ENCODE measurements around the gene GNA15. TPM values are rescaled to one million over a fixed set of nuclear protein-coding genes. Genes with fewer than 3 reads are reported as not detected.
"Not testable (repeated sequence)": the region's sequence is repeated elsewhere in the genome, so short reads cannot be mapped to it uniquely, and the experiment has no call there.

GNA15 gene
- total and polyA plus RNA-seq, 2 experiments from 2014 or later: 0.29 to 1.5 TPM

DNA sequence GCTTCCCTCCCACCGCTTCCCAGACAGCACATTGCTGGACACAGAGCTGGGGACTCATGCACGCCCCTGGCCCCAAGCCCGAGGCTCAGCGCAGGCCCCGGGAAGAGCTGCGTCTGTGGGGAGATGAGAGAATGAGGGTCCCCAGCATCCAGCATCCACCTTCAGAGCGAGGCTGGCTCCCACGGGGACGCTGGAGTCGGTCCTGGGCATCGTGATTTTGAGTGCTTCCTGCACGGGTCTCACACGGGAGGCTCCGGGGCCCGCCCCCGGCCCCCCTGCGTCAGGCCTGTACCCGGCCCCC is 54.6 kb downstream of the GNA15 start:
- no peak overlapping the region for H3K4me2 ChIP-seq
- H3K27ac ChIP-seq: no peak overlapping the region
- no peaks in the 10 kb centered on the region for H3K9me2 ChIP-seq (replicated peaks; ENCODE audit: insufficient read depth)
- H3K79me2 ChIP-seq: peaks cover 56% of the 10 kb centered on the region
- H3K9me3 ChIP-seq (ENCODE audit: low read depth): no peaks in the 10 kb centered on the region
- no peaks in the 10 kb centered on the region for H3K27me3 ChIP-seq
- WGBS (ENCODE audit: low lambda C conversion rate, missing lambda C conversion rate): 96% methylated on average over 15 of the region's 18 CpGs
- no peak overlapping the region for H2AFZ ChIP-seq
- no peaks in the 10 kb centered on the region for H3K36me3 ChIP-seq (replicated peaks; ENCODE audit: insufficient read depth, low read depth)
- TF ChIP-seq EZH2 (IDR thresholded peaks at IDR 0.05; ENCODE audit: borderline replicate concordance): no peak
- TF ChIP-seq, protein P1, sequence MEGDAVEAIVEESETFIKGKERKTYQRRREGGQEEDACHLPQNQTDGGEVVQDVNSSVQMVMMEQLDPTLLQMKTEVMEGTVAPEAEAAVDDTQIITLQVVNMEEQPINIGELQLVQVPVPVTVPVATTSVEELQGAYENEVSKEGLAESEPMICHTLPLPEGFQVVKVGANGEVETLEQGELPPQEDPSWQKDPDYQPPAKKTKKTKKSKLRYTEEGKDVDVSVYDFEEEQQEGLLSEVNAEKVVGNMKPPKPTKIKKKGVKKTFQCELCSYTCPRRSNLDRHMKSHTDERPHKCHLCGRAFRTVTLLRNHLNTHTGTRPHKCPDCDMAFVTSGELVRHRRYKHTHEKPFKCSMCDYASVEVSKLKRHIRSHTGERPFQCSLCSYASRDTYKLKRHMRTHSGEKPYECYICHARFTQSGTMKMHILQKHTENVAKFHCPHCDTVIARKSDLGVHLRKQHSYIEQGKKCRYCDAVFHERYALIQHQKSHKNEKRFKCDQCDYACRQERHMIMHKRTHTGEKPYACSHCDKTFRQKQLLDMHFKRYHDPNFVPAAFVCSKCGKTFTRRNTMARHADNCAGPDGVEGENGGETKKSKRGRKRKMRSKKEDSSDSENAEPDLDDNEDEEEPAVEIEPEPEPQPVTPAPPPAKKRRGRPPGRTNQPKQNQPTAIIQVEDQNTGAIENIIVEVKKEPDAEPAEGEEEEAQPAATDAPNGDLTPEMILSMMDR (IDR thresholded peaks at IDR 0.05; ENCODE audit: poor library complexity): no peak
- no peak for TF ChIP-seq EZH2phosphoT487 (IDR thresholded peaks at IDR 0.05; ENCODE audit: low read depth, severe bottlenecking, unreplicated experiment)
- H4K20me1 ChIP-seq (ENCODE audit: insufficient read depth, poor library complexity, severe bottlenecking): no peaks in the 10 kb centered on the region
- no peak for DNase-seq (ENCODE audit: low spot score)
- H3K4me1 ChIP-seq (ENCODE audit: insufficient read depth): peaks cover 11% of the 10 kb centered on the region
- H3K4me3 ChIP-seq: no peak overlapping the region

DNA sequence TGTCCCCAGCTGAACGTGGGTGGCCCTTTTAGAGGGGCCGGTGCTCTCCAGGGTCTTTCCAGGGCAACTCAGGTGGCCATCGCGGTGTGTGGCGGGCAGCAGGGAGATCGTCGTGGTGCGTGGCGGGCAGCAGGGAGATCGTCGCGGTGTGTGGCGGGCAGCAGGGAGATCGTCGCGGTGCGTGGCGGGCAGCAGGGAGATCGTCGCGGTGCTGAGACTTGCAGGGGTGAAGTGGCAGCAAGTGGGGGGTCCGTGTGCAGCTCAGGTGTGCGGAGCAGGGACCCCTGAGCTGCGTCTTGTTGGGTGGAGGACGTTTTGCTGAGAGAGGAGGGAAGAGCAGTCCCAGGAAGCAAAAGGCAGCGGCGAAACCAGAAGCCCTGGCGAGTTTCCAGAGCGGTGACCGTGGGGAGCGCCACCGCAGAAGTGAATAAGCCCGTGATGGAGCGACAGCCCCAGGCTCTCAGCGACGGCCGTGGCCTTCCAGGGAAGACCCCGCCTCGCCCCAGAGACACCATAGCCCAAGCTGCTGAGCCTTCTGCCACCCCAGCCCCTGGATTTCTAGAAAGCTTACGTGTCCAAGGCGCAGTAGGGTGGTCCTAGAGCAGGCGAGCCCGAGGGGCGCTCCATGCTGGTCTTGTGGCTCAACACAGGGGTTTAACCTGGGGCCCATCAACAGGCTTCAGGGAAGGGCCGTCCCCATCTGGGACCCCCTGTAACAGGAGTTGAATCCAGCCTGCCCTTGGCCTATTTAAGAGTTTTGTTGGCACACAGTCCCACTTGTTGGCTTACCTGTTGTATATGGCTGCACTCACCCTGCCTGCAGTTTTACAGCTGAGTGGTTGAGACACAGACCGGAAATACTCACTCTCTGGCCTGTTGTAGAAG is 55.3 kb downstream of the GNA15 start:
- H3K79me2 ChIP-seq: peaks cover 54% of the 10 kb centered on the region
- no peaks in the 10 kb centered on the region for H4K20me1 ChIP-seq (ENCODE audit: insufficient read depth, poor library complexity, severe bottlenecking)
- no peaks in the 10 kb centered on the region for H3K36me3 ChIP-seq (replicated peaks; ENCODE audit: insufficient read depth, low read depth)

DNA sequence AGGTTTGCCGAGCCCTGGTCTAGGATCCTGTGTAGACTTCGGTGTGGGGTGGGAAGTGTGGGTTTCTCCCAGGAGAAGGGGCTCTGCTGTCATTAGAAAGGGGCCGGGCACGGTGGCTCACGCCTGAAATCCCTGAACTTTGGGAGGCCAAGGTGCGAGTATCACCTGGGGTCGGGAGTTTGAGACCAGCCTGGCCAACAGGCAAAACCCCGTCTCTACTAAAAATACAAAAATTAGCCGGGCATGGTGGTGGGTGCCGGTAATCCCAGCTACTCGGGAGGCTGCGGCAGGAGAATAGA is 55.9 kb downstream of the GNA15 start:
- H3K27me3 ChIP-seq; H3K4me1 ChIP-seq (ENCODE audit: insufficient read depth); H3K36me3 ChIP-seq (replicated peaks; ENCODE audit: insufficient read depth, low read depth); H2AFZ ChIP-seq; H3K9me3 ChIP-seq (ENCODE audit: low read depth); H4K20me1 ChIP-seq (ENCODE audit: insufficient read depth, poor library complexity, severe bottlenecking); DNase-seq (ENCODE audit: low spot score); H3K4me2 ChIP-seq; H3K27ac ChIP-seq; H3K9me2 ChIP-seq (replicated peaks; ENCODE audit: insufficient read depth); H3K4me3 ChIP-seq: not testable (repeated sequence)
- WGBS (ENCODE audit: low lambda C conversion rate, missing lambda C conversion rate): 98% methylated on average over 11 of the region's 12 CpGs
- peaks cover 48% of the 10 kb centered on the region for H3K79me2 ChIP-seq

More for the DNA sequence above, 55.3 kb downstream of the GNA15 start:
- no peak overlapping the region for H3K4me3 ChIP-seq
- TF ChIP-seq EZH2 (IDR thresholded peaks at IDR 0.05; ENCODE audit: borderline replicate concordance) (no peak), EZH2phosphoT487 (IDR thresholded peaks at IDR 0.05; ENCODE audit: low read depth, severe bottlenecking, unreplicated experiment) (no peak)
- TF ChIP-seq, protein P1 (IDR thresholded peaks at IDR 0.05; ENCODE audit: poor library complexity): no peak
- no peak overlapping the region for H2AFZ ChIP-seq
- H3K4me1 ChIP-seq (ENCODE audit: insufficient read depth): peaks cover 11% of the 10 kb centered on the region
- 97% methylated on average over 44 of the region's 46 CpGs for WGBS (ENCODE audit: low lambda C conversion rate, missing lambda C conversion rate)
- no peak overlapping the region for H3K4me2 ChIP-seq
- DNase-seq (ENCODE audit: low spot score): no peak
- H3K9me3 ChIP-seq (ENCODE audit: low read depth): no peaks in the 10 kb centered on the region
- no peaks in the 10 kb centered on the region for H3K9me2 ChIP-seq (replicated peaks; ENCODE audit: insufficient read depth)
- H3K27ac ChIP-seq: no peak overlapping the region
- no peaks in the 10 kb centered on the region for H3K27me3 ChIP-seq

DNA sequence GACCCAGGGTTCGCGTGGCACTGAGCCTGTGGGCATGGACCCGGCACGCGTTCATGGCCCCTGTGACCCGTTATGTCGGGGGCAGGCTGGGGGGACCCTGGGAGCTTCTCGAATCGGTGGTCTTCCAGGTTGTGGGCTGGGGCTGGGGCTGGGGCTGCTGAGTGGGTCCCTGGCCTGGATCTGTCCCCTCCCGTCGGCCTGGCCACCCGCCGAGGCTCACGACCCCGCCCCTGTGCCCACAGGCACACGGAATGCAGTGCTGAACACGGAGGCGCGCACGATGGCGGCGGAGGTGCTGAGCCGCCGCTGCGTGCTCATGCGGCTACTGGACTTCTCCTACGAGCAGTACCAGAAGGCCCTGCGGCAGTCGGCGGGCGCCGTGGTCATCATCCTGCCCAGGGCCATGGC is 56.4 kb downstream of the GNA15 start:
- Histone ChIP-seq H3K4me3 (no peak overlapping the region), H3K9me2 (replicated peaks; ENCODE audit: insufficient read depth) (no peaks in the 10 kb centered on the region), H3K9me3 (ENCODE audit: low read depth) (no peaks in the 10 kb centered on the region), H3K27ac (no peak overlapping the region), H3K79me2 (peaks cover 44% of the 10 kb centered on the region), H3K4me1 (ENCODE audit: insufficient read depth) (peaks cover 5% of the 10 kb centered on the region), H3K36me3 (replicated peaks; ENCODE audit: insufficient read depth, low read depth) (no peaks in the 10 kb centered on the region), H2AFZ (no peak overlapping the region), H3K27me3 (no peaks in the 10 kb centered on the region), H3K4me2 (no peak overlapping the region), H4K20me1 (ENCODE audit: insufficient read depth, poor library complexity, severe bottlenecking) (no peaks in the 10 kb centered on the region)
- over 99% methylated on average over 17 of the region's 32 CpGs for WGBS (ENCODE audit: low lambda C conversion rate, missing lambda C conversion rate)
- TF ChIP-seq EZH2phosphoT487 (IDR thresholded peaks at IDR 0.05; ENCODE audit: low read depth, severe bottlenecking, unreplicated experiment) (no peak), EZH2 (IDR thresholded peaks at IDR 0.05; ENCODE audit: borderline replicate concordance) (no peak)
- TF ChIP-seq, protein P1 (IDR thresholded peaks at IDR 0.05; ENCODE audit: poor library complexity): no peak
- DNase-seq (ENCODE audit: low spot score): no peak
